Activated CD8-positive, alpha-beta memory T cell treated with anti-CD3 and anti-CD28 coated beads, Interleukin-2, amount 50 U/mL, for 1 hour (primary cell): ENCODE data around the gene CPB2.

Source experiments
- DNase-seq: peaks from one replicate; pipeline ENCODE4 v3.0.0-alpha.2; 2020; ENCODE audit errors: extremely low read depth

CPB2 gene

DNA sequence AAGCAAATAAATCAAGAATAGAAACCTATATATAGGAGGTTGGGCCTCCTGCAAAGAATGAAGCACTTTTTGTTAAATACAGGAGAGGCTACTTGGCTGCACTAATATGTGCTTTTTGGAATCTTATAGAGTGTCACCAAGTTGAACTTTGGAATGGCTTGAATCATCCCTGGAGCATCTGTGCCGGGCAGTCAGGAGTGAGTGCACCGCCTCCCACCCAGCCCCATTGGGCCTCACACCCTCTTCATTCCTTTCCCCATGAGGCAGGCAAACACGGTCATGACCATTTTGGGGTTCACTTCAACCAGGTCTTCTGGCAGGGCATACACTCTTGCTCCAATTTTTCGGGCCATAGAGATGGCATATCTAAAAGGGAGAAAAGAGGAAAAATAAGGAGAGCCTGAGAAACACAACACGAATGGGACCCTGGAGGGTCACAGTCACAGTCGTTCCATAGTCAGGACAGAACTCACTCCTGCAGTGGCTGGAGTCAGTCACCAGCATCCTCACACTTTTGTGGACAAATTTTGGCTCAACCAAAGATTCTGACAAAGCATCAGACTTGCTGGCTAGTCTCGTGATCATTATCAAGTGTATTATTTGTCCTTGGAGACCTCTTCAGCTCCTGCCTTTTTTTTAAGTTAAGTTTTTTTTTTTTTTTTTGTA, 22.7 kb upstream of the CPB2 start:
- no peak for DNase-seq

DNA sequence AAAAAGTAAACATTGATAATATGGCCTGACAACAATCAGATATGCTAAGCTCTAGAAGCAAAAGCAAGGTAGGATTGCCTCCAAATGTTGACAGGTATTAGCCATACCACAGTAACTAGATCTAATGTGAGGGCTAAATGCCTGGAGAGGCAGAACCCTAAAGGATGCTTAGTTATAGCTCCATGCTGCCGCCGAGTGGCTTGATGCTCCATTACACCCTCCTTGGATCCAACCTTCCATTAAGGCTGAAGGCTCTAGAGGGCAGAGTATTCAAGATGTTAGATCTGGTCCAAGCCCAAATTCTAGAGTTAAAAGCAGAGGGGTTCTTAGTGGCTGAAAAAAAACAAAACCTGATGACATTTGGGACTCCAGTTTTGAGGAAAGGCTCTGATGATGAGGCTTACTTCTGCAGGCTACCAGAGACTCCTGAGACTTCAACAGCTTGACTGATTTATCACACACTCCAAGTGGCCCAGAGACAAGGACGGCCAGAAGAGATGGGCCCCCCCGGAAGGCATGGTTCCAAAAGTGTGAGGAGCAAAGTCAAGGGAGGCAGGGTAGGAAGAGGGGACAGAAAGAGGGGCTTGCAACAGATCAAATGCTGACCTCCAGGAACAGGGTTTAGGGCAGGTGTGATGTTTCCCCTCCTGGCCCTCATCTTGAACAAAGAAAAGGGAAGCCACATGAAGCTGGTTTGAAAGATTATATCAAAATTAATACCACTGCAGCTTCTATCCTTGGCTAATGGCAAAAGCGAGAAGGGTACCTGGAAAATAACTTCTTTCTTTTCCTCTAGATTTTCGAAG, 21.9 kb upstream of the CPB2 start:
- peak; percentile 40 for DNase-seq

DNA sequence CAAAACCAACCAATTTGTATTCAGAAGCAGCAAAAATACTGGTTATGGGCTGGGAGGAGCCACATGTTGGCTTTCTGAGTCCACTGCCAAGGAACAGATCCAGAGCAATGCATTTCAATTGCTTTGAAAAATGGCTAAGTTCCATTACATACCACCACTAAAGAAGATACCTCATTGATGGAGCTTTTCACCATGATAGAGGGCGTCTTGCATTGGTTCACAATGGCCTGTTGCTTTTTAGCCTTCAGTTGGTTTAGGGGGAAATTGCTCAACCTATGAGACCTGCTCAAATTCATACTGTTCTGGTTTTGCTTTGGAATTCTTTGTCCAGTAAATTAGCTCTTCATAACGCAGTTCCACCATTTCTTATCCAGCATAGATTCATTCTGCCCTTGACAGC, 21.2 kb upstream of the CPB2 start:
- DNase-seq = no peak

DNA sequence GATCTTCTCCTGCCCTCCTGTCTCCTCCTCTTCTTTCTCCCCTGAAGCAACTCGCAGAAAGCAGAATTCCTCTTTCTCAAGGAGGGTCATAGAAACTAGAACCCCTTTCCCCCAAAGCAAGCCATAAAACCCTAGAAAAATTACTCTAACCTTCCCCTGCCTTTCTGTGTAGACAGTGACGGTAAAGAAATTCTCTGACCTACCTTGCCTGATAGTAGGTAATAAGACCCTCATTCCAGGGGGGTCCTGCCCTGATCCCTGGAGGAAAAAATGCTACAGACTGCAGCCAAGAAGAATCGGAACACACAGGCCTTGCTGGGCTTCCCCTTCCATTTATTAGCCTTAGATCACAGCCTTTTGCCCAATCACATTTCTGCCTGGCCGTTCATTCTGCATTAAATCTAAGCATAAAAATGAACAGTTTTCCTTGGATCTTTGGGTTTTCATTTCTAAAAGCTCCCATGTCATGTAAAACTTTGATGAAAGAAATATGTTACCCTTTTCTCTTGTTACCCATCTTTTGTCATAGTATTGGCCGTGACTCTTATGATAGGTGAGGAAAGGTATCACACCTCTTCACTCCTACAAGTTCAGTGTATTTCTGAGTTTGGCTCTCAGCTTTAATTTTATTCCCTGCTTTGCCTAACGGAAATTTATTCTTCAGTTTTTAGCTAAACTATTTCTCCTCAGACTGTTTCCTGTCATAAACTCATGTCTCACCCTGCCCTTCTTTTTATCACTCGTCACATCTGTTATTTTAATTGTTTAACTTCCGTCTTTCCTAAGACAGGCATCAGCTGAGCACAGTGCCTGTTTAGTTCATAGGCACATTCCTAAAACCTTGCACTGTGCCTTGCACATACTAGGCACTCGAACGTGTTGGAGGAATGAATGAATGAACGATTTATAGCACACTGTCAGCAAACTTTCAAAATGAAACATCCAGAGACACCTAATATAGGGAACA, 20.4 kb upstream of the CPB2 start:
- no peak for DNase-seq

DNA sequence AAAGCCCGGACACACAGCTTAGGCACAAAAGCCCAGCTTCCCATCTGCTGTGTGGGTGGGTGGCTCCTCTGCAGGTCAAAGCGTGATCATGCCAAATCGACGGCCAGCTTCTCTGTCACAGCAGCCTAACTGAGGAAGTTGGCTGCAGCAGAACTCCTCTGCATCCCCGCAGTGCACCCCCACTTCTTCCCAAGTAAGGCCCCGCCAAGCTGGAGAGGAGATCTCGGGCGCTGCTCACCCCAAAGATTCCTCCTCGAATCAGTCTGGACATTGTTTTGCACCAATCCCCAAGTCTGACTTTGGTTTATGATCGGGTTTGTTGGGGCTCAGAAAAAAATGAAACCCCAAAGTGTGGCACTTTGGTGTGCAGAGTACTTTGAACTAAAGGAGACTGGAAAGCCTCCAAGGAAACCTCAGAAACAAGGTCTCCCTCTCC, 19.7 kb upstream of the CPB2 start:
- DNase-seq = no peak

DNA sequence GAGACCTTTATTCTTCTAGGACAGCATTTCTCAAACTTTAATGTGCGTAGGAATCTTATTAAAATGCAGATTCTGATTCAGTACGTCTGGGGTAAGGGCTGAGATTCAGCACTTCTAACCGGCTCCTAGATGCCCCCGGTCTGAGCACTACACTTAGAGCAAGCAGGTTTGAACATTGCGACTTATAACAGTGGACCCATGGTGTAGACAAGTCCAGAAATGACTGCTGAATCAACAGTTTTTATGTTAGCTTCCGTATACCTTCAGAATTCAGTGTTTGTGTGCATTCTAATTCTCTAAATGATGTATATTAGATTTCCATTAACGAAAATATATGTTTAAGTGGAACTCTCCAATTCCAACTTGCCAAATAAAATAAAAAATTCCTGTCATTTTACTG, 17.5 kb upstream of the CPB2 start:
- DNase-seq = no peak

DNA sequence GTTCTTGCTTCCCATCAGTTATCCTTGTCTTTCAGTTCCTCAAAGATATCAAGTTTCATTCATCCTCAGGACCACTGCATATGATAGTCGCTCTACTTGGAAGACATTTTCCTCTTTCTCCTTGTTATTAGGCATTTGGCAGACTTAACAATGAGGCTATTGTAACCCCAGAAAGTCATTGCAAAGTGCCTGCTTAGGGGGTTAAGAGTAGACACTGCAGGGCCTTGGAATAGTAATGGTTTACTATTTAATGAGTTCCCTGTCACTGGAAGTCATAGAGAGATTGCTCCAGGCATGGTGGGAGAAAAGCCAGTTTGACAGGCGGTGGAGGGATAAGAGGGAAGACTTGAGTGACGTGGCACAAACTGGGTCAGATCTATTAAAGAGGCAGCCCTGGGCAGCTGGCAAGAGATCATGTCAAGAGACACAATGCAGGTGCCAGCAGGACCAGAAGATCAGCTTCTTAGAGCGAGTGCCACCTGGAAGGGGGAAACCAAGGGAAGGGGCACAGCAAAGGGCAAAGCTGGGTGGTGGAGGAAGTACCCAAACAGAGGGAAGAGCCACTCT, 16.8 kb upstream of the CPB2 start:
- DNase-seq = no peak

DNA sequence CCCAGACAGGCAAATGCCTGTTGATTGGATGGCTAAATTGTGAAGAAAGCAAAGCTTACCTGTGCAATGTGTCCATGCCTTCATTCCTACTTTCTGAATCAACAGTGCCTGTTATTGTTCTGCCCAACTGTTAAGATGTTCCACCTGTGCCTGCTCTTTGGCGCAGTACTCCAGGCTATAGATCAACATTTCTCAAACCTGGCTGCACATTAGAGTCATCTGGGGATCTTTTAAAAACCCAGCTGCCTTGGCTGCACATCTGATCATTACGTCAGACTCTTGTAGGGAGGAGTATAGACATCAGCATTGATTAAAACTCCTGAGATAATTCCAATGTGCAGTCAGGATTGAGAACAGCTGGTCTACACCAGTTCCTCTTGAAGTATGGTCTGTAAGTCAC, 16.2 kb upstream of the CPB2 start:
- DNase-seq = no peak

DNA sequence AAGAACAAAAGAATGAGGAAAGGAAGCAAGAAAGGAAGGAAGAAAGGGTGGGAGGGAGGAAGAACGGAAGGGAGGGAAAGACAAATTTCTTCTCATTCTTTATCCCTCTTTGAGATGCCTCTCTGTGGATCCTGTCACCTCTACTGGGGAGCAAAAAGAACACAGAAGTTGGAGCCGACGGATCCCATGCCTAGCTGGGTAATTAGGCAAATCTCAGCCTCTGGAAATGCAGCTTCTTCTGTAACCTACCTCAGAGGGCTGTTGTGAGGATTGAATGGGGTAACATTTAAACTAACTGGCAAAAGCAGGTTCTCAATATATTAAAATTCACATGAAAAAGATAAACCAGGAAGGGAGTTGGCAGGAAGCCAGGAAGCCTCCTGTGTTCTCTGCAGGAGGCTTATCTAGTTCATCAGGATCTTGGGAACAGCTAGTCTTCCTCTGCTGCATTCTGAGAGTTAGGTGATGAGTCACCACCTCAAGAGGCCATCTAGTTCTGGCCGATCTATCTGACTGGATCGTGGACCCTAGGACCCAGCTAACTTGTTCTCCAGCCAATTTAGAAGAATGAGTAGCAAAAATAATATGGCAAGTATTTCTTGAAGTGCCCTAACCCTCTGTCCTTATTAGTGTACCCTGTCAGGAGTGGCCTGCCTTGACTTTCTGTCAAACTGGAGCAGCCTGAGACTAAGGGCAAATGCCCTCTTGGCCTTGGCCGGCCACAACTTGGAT, 15.2 kb upstream of the CPB2 start:
- DNase-seq = no peak

DNA sequence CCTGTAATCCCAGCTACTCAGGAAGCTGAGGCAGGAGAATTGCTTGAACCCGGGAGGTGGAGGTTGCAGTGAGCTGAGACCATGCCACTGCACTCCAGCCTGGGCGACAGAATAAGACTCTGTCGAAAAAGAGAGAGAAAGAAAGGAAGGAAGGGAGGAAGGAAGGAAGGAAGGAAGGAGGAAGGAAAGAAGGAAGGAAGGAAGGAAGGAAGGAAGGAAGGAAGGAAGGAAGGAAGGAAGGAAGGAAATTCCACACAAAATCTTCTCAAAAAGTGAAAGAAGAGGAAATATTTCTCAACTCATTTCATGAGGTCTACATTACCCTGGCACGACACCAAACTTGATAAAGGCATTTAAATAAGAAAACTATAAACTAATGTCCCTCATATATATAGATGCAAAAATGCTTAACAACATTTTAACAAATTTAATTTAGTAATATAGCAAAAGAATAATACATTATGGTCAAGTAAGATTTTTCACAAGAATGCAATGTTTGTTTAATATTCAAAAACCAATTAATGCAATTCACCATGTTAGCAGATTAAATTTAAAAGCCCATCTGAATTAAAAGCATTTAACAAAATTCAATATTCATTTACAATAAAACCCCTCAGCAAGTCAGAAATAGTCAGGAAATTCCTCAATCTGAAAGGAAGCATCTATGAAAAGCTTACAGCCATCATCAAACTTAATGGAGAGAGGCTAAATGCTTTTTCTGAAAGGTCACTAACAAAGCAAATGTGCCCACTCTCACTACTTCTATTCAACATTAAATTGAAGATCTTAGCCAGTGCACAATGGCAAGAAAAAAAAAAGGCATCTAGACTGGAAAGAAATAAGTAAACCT, 12.0 kb upstream of the CPB2 start:
- DNase-seq = no peak

DNA sequence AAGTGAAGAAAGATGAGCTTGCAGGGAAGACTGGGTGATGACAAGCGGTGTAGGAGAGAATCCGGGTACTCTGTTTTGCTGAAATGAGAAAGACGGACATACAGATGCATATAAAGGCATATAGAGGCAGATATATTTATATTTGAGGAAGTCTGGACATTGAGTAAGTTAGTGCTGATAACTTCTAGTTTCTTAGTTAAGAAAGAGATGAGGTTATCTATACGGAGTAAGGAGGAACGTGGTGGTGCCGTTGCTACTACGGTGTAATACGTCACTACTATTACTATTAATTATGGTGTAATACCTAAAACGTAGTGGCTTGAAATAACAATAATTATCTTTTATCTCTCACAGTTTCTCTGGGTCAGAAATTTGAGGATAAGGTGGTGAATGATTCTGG, 9.8 kb upstream of the CPB2 start:
- DNase-seq = no peak

DNA sequence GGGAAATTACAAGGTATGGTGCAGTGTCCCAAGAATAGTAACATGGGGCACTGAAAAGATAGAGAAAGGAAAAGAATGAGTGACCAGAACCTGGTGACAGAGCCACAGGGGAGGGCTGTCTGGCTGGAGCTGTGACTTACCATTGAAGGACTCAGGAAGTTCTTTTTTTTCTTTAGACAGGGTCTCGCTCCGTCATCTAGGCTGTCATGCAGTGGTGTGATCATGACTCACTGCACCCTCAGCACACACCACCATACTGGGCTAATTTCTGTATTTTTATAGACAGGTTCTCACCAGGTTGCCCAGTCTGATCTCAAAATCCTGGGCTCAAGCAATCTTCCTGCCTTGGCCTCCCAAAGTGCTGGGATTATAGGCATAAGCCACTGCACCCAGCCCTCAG, 8.8 kb upstream of the CPB2 start:
- DNase-seq = no peak

DNA sequence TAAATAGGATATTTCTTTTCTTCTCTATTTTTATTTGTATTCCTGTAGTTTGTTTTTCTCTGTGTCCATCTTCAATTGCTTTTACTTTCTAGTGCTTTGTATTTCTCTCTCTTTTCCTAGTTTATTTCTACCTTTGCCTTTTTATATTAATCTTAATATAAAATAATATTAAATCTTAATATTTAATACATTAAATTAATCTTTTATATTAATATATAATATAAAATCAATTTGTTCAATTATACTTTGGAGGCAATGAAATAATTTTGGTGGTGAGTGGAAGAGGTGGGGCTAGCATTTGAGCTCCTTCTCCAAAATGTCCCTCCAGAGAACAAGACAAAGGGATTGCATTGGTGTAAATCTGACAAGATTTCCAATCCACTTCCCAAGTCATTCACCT, 6.3 kb upstream of the CPB2 start:
- DNase-seq = no peak

DNA sequence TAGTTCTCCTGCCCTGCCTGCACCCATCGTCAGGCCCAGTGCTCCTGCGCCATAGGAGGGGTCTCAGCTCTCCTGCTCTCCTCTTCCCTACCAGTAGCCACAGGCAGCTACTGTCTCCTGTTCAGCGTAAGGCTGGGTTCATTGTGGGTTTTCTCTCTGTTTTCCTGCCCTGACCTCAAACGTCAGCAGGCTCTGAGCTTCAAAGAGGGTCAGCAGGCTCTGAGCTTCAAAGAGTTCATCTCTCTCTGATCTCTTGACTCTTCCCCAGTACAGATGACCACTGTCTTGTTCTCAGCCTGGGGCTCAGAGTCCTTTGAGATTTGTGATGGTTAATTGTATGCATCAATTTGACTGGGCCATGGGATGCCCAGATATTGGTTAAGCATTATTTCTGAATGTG, 4.6 kb upstream of the CPB2 start:
- no peak for DNase-seq

DNA sequence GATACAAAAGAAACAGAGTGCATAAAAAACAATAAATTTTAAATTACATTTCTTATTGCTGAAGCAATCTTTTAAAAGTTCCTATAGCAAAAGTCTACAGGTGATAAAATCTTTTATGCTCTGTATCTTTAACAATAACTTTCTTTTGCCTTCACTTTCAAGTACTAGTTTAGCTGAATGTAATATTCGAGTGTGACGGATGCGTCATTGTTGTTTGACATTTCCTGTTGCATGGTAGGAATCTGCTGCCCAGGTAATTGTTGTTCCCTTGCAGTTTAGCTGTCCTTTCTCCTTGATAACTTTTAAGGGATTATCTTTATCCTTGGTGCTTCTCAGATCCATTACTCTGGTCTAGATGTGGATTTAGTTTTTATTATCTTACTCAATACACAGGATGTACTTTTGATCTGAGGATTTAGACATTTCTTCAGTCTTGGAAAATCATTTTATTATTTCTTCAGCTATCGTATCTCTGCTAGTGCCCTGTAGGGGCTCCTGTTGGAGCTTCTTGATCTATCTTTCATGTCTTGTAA, 2.1 kb upstream of the CPB2 start:
- DNase-seq = no peak

DNA sequence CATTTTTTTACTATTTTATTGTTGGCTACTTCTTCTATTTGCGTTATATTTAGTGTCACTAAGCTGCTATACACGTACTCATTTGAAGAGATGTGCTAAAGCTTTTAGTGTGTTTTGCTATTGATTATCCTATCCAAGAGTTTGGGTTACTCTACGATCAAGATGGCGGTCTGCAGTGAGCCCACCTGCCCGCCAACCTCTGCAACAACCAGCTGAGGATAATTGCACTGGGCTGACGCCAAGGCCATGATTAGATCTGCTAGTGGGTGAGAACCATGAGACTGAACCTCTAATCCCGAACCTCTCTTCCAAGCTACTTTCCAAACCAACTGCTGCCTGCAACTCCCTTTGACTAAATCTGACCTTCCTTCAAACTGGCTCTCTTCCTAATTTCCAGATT, 1.8 kb downstream of the CPB2 start:
- no peak for DNase-seq

DNA sequence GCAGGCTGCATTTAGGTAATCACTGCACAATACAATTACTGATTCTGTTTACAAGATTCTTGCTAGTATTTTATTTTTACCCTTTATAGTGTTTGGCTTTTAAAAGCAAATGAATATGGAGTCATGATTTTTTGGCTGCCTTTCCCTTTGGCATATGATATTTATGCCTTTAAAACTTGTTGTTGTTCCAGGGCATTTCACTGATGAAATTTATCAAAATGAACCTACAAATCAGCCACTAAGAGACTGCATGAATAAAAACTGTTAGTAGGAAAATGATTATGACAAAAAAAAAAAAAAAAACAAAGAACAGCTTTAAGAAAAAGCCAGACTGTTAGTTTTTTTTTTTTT, 2.6 kb downstream of the CPB2 start:
- no peak for DNase-seq

DNA sequence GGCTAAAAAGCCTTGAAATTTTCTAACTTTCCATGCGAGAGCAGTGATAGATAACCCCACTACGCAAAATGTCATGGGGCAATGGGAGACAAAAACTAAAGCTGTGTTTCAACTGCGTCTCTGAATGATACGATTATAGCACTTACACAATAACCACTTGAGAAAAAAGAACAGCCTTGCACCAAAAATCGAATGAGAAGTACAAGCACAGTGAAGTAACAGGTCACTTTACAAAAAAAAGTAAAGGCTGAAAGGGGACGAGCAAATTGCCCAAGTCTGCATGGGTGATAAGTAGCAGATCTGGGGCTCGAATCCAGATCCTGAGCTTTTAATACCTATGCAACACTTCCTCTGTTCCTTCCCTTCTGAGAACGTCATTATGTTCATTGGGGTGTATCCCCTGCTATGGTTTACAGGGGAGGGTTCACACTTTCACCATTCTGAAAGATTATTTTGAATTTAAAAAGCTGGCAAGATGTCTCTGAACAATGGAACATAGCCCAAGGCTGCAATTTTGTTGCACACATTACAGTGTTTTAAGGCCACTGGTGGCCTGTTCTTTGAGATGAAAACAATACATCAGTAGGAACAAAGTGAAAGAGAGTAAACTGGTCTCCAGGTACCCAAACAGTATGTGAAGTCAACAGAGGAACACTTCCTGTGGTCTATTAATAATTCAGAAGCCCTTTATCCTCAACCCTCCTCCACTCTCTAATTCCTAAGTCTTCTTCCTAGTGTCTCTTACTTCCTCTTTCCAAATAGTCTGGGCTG, 3.2 kb downstream of the CPB2 start:
- no peak for DNase-seq

DNA sequence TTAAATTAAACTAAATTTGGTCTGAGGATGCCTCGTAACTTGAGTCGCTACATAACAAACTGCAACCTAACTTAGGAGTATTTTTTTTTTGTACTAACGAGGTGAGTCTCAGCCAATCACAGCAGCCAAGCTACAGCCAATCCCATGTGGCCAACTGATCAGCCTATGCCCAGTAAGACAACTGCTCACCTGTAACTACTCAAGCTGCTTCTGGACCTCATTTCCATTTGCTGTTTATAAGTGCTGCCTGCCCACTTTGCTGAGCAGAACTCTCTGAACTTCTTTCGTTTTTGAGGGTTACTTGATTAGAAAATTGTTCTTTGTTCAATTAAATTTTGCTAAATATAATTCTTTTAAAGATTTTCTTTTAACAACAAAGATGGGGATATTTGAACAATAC, 3.8 kb downstream of the CPB2 start:
- no peak for DNase-seq
